HL-60/S4 treated with phorbol 12-myristate 13-acetate at 8.2 ng/mL for 4 days and 3 days (cell line): ENCODE data around the gene ADCY2.
"Not testable (repeated sequence)": the region's sequence is repeated elsewhere in the genome, so short reads cannot be mapped to it uniquely, and the experiment has no call there.

ENCODE experiments used
- in situ Hi-C: fragments of 300-500 bp; cut with MboI; formaldehyde crosslinking; loops from 2 replicates; pipeline ENCODE4 v1.15.0; 2022; ENCODE audit warnings: low sequenced_read_pairs

The ADCY2 gene

GRCh38 chr5:7394889-7395431, 978 bp upstream of the ADCY2 start:
- in situ Hi-C loops, result no loop called here

- in situ Hi-C loops, result no loop called here
These were observed 449 bp upstream of the ADCY2 start for GRCh38 chr5:7395432-7395946.

- in situ Hi-C loops, result no loop called here
These were observed 946 bp downstream of the ADCY2 start for GRCh38 chr5:7396713-7397454.

- in situ Hi-C loops, result no loop called here
These were observed 2.0 kb downstream of the ADCY2 start for GRCh38 chr5:7397937-7398336.

GRCh38 chr5:7398596-7399280, 2.8 kb downstream of the ADCY2 start:
- in situ Hi-C loops, result no loop called here

GRCh38 chr5:7405277-7405676, 9.3 kb downstream of the ADCY2 start:
- in situ Hi-C loops, result no loop called here

- in situ Hi-C loops, result no loop called here
These were observed 15.1 kb downstream of the ADCY2 start for GRCh38 chr5:7410936-7411511.

- in situ Hi-C loops, result no loop called here
These were observed 16.5 kb downstream of the ADCY2 start for GRCh38 chr5:7412409-7412808.

GRCh38 chr5:7415123-7415522, 19.2 kb downstream of the ADCY2 start:
- in situ Hi-C loops, result no loop called here

GRCh38 chr5:7415587-7416535, 19.9 kb downstream of the ADCY2 start:
- in situ Hi-C loops, result no loop called here

GRCh38 chr5:7418276-7418675, 22.3 kb downstream of the ADCY2 start:
- in situ Hi-C loops, result no loop called here

GRCh38 chr5:7419367-7419766, 23.4 kb downstream of the ADCY2 start:
- in situ Hi-C loops, result no loop called here

GRCh38 chr5:7419846-7420245, 23.9 kb downstream of the ADCY2 start:
- in situ Hi-C loops, result no loop called here

GRCh38 chr5:7420510-7421280, 24.8 kb downstream of the ADCY2 start:
- in situ Hi-C loops, result no loop called here

- in situ Hi-C loops, result no loop called here
These were observed 26.6 kb downstream of the ADCY2 start for GRCh38 chr5:7422316-7423106.

GRCh38 chr5:7423231-7423630, 27.3 kb downstream of the ADCY2 start:
- in situ Hi-C loops, result not testable (repeated sequence)

GRCh38 chr5:7425830-7426229, 29.9 kb downstream of the ADCY2 start:
- in situ Hi-C loops, result no loop called here

- in situ Hi-C loops, result no loop called here
These were observed 30.3 kb downstream of the ADCY2 start for GRCh38 chr5:7426284-7426683.

- in situ Hi-C loops, result no loop called here
These were observed 39.0 kb downstream of the ADCY2 start for GRCh38 chr5:7434914-7435313.
